ENCODE results near the gene DBI. TPM values are rescaled to one million over a fixed set of nuclear protein-coding genes. Genes with fewer than 3 reads are reported as not detected.
"Not testable (repeated sequence)": the region's sequence is repeated elsewhere in the genome, so short reads cannot be mapped to it uniquely, and the experiment has no call there.

The DBI gene
- total RNA-seq, 1 donor from 2014 or later = 303 TPM

- H3K36me3 ChIP-seq = no peaks in the 10 kb centered on the region
- DNase-seq = peak; percentile 30
- H3K27me3 ChIP-seq (ENCODE audit: low read depth) = no peaks in the 10 kb centered on the region
- peak overlapping the region; percentile 75 for H3K27ac ChIP-seq (replicated peaks)
- H3K9me3 ChIP-seq (replicated peaks) = no peaks in the 10 kb centered on the region
- TF ChIP-seq CTCF (IDR thresholded peaks at IDR 0.05; ENCODE audit: borderline replicate concordance) = no peak
- H3K4me3 ChIP-seq = no peak overlapping the region
- intact Hi-C loops (cut with micrococcal nuclease) = no loop called here
- peaks cover 18% of the 10 kb centered on the region for H3K4me1 ChIP-seq
Observed at GRCh38 chr2:119402645-119403560, 36.1 kb downstream of the DBI start.

GRCh38 chr2:119403618-119404017, 36.8 kb downstream of the DBI start:
- H3K36me3 ChIP-seq; H3K9me3 ChIP-seq (replicated peaks); H3K27me3 ChIP-seq (ENCODE audit: low read depth); H3K4me3 ChIP-seq; DNase-seq; intact Hi-C loops (cut with micrococcal nuclease); H3K27ac ChIP-seq (replicated peaks): not testable (repeated sequence)
- peaks cover 21% of the 10 kb centered on the region for H3K4me1 ChIP-seq

GRCh38 chr2:119405151-119405550, 38.4 kb downstream of the DBI start:
- no peaks in the 10 kb centered on the region for H3K9me3 ChIP-seq (replicated peaks)
- peaks cover 21% of the 10 kb centered on the region for H3K4me1 ChIP-seq
- no peak for TF ChIP-seq CTCF (IDR thresholded peaks at IDR 0.05; ENCODE audit: borderline replicate concordance)
- H3K36me3 ChIP-seq = no peaks in the 10 kb centered on the region
- H3K27ac ChIP-seq (replicated peaks) = no peak overlapping the region
- H3K4me3 ChIP-seq = no peak overlapping the region
- no peak for DNase-seq
- intact Hi-C loops (cut with micrococcal nuclease) = loop anchor here (5.0 kb wide), 2 partner anchors 72 to 257 kb away; no protein-coding TSS in a partner anchor
- H3K27me3 ChIP-seq (ENCODE audit: low read depth) = no peaks in the 10 kb centered on the region

- Histone ChIP-seq H3K27ac (replicated peaks) (no peak overlapping the region), H3K9me3 (replicated peaks) (no peaks in the 10 kb centered on the region), H3K4me3 (no peak overlapping the region), H3K27me3 (ENCODE audit: low read depth) (no peaks in the 10 kb centered on the region), H3K36me3 (no peaks in the 10 kb centered on the region), H3K4me1 (peaks cover 13% of the 10 kb centered on the region)
- no peak for DNase-seq
- intact Hi-C loops (cut with micrococcal nuclease) = loop anchor here (5.0 kb wide), 2 partner anchors 70 to 255 kb away; no protein-coding TSS in a partner anchor
- TF ChIP-seq CTCF (IDR thresholded peaks at IDR 0.05; ENCODE audit: borderline replicate concordance) = peak; percentile 82
Observed at GRCh38 chr2:119407430-119408220, 40.8 kb downstream of the DBI start.

GRCh38 chr2:119408221-119408619, 41.4 kb downstream of the DBI start:
- intact Hi-C loops (cut with micrococcal nuclease) = loop anchor here (5.0 kb wide), 2 partner anchors 69 to 254 kb away; no protein-coding TSS in a partner anchor
- no peaks in the 10 kb centered on the region for H3K27me3 ChIP-seq (ENCODE audit: low read depth)
- no peaks in the 10 kb centered on the region for H3K36me3 ChIP-seq
- DNase-seq = no peak
- H3K27ac ChIP-seq (replicated peaks) = no peak overlapping the region
- no peak overlapping the region for H3K4me3 ChIP-seq
- H3K9me3 ChIP-seq (replicated peaks) = no peaks in the 10 kb centered on the region
- H3K4me1 ChIP-seq = peaks cover 9% of the 10 kb centered on the region
- no peak for TF ChIP-seq CTCF (IDR thresholded peaks at IDR 0.05; ENCODE audit: borderline replicate concordance)
